ENCODE results near the gene ZNF30.

Gene ZNF30

DNA sequence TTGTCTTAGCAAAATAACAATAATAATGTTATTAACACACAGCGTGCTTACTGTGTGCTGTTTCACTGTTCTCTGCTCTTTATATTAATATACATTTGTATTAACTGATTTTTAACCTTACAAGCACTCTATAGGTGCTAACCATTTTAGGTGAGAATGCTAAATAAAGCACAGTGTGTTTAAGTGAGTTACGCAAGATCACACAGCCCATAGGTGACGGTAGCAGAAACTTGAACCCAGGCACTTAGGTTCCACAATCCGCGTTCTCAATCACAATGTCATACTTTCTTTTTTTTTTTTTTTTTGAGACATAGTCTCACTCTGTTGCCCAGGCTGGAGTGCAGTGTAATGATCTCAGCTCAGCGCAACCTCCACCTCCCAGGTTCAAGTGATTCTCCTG lies 5.8 kb downstream of the ZNF30 start:
- H3K4me3 ChIP-seq (replicated peaks; ENCODE audit: low read depth, low read length): no peak overlapping the region
- DNase-seq (ENCODE audit: extremely low read depth, low read depth): no peak
- TF ChIP-seq, protein P1, sequence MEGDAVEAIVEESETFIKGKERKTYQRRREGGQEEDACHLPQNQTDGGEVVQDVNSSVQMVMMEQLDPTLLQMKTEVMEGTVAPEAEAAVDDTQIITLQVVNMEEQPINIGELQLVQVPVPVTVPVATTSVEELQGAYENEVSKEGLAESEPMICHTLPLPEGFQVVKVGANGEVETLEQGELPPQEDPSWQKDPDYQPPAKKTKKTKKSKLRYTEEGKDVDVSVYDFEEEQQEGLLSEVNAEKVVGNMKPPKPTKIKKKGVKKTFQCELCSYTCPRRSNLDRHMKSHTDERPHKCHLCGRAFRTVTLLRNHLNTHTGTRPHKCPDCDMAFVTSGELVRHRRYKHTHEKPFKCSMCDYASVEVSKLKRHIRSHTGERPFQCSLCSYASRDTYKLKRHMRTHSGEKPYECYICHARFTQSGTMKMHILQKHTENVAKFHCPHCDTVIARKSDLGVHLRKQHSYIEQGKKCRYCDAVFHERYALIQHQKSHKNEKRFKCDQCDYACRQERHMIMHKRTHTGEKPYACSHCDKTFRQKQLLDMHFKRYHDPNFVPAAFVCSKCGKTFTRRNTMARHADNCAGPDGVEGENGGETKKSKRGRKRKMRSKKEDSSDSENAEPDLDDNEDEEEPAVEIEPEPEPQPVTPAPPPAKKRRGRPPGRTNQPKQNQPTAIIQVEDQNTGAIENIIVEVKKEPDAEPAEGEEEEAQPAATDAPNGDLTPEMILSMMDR (IDR thresholded peaks at IDR 0.05; ENCODE audit: low read depth, low read length, missing control alignments): no peak

DNA sequence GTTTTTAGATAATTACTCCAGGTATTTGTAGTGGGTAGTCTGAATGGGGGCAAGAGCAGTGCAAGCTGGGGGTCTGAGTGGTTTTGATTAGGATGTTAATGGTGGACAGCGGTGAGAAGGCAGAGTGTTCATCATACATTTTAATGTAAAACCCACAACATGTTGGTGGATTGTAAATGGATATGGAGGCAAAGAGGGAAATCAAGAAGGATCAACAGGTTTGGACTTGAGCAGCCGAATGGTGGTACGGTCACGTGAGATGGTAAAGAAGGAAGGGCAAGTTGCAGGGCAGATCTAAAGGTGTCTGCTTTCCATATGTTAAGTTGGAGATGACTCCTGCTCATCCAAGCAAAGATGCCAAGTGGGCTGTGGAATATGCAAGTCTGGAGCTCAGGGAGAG lies 9.5 kb downstream of the ZNF30 start:
- TF ChIP-seq, protein P1 (IDR thresholded peaks at IDR 0.05; ENCODE audit: low read depth, low read length, missing control alignments): no peak
- no peak overlapping the region for H3K4me3 ChIP-seq (replicated peaks; ENCODE audit: low read depth, low read length)
- no peak for DNase-seq (ENCODE audit: extremely low read depth, low read depth)

DNA sequence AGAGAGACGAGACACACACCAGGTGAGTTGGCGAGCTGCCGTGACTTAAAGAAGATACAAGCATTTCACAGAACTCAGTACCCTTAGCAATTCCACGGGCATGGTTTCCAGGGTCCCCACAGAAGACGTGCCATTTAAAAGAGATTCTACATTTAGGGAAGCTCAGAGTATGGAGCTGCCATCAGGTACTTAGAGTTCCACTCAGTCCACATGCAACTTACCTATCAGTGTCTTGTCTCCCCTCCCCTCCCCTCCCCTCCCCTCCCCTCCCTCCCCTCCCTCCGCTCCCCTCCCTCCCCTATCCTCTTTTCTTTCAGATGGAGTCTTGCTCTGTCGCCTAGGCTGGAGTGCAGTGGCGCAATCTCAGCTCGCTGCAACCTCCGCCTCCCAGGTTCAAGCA lies 12.2 kb downstream of the ZNF30 start:
- H3K4me3 ChIP-seq (replicated peaks; ENCODE audit: low read depth, low read length): no peak overlapping the region
- TF ChIP-seq, protein P1 (IDR thresholded peaks at IDR 0.05; ENCODE audit: low read depth, low read length, missing control alignments): no peak
- DNase-seq (ENCODE audit: extremely low read depth, low read depth): no peak

DNA sequence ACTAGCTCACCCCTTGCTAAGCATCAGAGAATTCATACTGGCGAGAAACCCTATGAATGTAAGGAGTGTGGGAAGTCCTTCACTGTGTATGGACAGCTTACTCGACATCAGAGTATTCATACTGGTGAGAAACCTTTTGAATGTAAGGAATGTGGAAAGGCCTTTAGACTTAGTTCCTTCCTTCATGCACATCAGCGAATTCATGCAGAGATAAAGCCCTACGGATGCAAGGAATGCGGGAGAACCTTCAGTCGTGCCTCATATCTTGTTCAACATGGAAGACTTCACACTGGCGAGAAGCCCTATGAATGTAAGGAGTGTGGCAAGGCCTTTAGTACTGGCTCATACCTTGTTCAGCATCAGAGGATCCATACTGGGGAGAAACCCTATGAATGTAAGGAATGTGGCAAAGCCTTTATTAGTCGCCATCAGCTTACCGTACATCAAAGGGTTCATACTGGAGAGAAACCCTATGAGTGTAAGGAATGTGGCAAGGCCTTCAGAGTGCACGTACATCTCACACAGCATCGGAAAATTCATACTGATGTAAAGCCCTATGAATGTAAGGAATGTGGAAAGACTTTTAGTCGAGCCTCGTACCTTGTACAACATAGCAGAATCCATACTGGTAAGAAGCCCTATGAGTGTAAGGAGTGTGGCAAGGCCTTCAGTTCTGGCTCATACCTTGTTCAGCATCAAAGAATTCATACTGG lies 17.3 kb downstream of the ZNF30 start:
- no peak overlapping the region for H3K4me3 ChIP-seq (replicated peaks; ENCODE audit: low read depth, low read length)
- DNase-seq (ENCODE audit: extremely low read depth, low read depth): no peak
- TF ChIP-seq, protein P1 (IDR thresholded peaks at IDR 0.05; ENCODE audit: low read depth, low read length, missing control alignments): no peak

DNA sequence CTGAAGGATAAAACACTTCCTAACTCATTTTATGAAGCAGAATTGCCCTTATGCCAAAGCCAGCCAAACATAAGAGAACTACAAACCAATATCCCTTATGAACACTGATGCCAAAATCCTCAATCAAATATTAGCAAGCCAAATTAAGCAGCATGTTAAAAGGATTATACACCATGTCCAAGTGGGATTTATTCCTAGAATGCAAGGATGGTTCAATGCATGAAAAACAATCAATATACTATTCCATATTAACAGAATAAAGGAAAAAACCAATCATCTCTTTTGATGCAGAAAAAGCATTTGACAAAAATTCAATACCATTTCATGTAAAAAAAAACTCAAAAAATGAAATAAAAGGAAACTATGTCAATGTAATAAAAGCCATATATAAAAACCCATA lies 26.4 kb downstream of the ZNF30 start:
- no peak for DNase-seq (ENCODE audit: extremely low read depth, low read depth)
- TF ChIP-seq, protein P1 (IDR thresholded peaks at IDR 0.05; ENCODE audit: low read depth, low read length, missing control alignments): no peak
- H3K4me3 ChIP-seq (replicated peaks; ENCODE audit: low read depth, low read length): no peak overlapping the region

DNA sequence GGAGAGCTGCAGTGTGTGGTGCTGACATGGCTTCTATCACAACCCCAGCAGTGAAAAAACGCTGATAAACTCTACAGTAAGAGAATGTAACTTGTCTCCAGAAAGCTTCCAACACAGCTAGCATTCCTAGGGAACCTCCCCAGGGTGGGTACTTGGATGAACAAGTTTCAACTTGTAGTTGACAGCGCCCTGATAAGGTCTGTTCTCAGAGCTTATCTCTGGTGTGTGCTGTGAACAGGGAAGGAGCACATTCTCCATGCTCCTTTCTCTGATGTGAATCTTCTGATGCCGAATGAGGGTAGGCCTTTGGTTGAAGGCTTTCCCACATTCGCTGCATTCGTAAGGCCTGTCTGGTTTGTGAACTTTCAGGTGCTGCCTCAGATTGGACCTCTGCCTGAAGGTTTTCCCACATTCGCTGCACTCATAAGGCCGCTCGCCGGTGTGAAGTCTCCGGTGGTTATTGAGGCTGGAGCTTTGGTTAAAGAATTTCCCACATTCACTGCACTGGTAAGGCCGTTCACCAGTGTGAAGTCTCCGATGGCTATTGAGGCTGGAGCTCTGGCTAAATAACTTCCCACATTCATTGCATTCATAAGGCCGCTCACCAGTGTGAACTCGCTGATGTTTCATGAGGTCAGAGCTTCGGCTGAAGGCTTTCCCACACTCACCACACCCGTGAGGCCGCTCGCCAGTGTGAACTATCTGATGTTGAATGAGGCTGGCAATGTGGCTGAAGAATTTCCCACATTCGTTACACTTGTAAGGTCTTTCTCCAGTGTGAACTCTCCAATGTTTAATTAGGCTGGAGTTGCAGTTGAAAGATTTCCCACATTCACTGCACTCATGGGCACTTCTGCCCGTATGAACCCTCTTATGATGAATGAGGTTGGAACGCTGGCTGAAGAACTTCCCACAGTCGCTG lies 31.4 kb downstream of the ZNF30 start:
- H3K4me3 ChIP-seq (replicated peaks; ENCODE audit: low read depth, low read length): no peak overlapping the region
- TF ChIP-seq, protein P1 (IDR thresholded peaks at IDR 0.05; ENCODE audit: low read depth, low read length, missing control alignments): no peak
- no peak for DNase-seq (ENCODE audit: extremely low read depth, low read depth)

All from HFF-Myc (cell line).